LNCAP (cell line): ENCODE data around the gene AHSP.

ENCODE experiments used
- TF ChIP-seq, protein P1 (sequence below): fragments of 450-650 bp; IDR thresholded peaks from 2 replicates; pipeline ENCODE4 v1.5.1; 2017; ENCODE audit warnings: mild to moderate bottlenecking

The AHSP gene, protein sequence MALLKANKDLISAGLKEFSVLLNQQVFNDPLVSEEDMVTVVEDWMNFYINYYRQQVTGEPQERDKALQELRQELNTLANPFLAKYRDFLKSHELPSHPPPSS

DNA sequence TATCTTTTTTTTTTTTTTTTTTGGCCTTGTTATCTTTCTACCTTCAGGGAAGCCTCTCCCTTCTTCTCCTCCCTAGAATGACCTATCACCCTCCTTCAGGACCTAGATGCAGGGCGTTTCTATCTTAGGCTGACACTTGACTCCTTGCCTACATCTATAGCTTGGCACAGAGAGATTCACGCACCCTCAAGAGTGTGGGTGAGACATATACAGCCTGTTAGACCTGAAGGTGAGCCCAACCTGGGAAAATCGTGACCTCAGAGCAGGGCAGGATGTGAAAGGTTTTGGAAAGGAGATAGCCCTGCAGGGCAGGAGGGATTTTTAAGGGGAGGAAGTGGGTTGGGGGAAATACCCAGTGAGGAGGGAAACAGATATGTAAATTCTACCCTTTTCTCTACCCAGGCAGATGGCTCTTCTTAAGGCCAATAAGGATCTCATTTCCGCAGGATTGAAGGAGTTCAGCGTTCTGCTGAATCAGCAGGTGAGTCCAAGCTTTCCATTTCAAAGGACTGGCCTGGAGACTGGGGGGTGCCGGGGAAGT lies at the start of gene AHSP:
AHSP (plus strand) TSS at position 167 of the 541 bp plus-strand sequence; CDS start at position 407, 240 bp downstream.
- TF ChIP-seq, protein P1, sequence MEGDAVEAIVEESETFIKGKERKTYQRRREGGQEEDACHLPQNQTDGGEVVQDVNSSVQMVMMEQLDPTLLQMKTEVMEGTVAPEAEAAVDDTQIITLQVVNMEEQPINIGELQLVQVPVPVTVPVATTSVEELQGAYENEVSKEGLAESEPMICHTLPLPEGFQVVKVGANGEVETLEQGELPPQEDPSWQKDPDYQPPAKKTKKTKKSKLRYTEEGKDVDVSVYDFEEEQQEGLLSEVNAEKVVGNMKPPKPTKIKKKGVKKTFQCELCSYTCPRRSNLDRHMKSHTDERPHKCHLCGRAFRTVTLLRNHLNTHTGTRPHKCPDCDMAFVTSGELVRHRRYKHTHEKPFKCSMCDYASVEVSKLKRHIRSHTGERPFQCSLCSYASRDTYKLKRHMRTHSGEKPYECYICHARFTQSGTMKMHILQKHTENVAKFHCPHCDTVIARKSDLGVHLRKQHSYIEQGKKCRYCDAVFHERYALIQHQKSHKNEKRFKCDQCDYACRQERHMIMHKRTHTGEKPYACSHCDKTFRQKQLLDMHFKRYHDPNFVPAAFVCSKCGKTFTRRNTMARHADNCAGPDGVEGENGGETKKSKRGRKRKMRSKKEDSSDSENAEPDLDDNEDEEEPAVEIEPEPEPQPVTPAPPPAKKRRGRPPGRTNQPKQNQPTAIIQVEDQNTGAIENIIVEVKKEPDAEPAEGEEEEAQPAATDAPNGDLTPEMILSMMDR = no peak

DNA sequence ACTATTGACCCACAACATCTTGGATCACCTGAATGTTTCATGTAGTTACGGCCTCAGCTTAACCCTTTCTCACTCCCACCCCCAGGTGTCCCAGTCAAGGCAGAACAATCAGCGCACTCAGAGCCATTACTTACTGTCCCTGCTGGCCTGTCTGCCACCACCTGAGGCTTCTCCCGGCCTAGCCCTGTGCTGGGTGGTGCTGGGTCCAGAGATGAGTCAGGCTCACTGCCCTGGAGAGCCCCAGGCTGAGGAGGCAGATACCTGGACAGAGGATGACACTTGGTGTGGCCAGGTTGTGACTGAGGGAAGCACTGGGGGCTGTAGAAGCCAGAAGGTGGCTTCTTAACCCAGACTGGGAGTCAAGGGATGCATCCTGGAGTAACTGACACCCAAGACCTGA lies 48.7 kb upstream of the AHSP start:
- TF ChIP-seq, protein P1 = no peak

DNA sequence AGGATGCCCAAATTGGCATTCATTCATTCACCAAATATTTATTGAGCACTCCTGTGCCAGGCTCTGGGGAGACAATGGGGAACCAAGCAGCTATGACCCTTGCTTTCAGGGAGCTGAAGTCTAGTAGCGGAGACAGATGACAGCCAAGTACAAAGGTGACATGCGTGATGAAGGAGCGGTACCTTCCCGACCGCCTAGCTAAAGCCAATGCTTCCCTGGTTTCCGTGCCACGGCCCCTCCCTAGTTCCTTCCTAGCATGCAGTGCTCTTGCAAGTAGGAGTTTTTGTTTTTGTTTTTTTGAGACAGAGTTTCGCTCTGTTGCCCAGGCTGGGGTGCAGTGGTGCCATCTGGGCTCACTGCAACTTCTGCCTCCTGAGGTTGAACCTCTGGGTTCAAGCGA lies 47.9 kb upstream of the AHSP start:
- TF ChIP-seq, protein P1 = no peak

DNA sequence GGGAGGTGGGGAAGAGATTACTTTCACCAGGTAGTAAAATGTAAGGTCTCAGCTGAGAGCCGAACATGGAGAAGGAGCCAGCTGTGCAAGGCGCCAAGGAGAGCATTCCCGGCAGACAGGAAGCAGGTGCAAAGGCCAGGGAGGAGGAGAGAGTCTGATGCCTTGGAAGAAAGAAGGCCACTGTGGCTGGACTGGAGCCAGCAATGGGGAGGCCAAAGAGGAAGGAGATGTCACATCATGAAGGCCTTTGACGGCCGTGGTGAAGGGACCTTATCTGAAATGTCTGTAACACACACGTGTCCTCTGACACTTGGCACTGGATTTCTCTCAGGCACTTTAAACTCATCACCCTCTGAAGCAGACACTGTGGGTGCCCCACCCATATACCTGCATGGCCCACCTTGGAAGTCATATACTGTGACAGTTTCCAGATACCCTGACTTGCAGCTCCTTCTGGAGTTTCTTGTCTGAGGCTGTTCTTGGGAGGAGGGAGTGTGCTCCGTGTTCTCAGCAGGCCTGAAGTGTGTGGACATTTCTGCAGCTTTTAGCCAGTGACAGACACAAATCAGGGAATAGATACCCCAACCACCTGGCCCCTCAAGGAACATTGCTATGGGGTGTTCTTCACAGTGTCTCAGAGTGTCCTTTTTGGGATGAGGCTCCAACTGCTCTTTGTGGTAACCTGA lies 46.7 kb upstream of the AHSP start:
- TF ChIP-seq, protein P1 = no peak

DNA sequence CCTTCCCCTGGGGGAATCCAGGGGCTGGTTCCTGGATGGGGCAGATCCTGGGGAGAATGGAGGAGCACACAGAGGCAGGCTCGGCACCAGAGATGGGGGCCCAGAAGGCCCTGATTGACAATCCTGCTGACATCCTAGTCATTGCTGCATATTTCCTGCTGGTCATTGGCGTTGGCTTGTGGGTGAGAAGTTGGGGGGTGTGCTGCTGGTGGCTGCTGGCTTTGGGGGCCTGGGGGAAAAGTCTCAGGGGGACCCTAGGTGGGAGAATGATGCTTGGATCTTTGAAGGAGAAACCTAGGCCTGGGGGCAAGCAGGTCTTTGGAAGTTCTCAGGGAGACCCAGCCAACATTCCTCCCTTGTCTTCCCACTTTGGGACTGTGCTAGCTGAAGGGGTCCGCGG lies 44.6 kb upstream of the AHSP start, which contains the start of gene SLC5A2:
SLC5A2 (plus strand) TSS at position 43 of the 400 bp plus-strand sequence; CDS start at position 57, 14 bp downstream.
- TF ChIP-seq, protein P1 = no peak

DNA sequence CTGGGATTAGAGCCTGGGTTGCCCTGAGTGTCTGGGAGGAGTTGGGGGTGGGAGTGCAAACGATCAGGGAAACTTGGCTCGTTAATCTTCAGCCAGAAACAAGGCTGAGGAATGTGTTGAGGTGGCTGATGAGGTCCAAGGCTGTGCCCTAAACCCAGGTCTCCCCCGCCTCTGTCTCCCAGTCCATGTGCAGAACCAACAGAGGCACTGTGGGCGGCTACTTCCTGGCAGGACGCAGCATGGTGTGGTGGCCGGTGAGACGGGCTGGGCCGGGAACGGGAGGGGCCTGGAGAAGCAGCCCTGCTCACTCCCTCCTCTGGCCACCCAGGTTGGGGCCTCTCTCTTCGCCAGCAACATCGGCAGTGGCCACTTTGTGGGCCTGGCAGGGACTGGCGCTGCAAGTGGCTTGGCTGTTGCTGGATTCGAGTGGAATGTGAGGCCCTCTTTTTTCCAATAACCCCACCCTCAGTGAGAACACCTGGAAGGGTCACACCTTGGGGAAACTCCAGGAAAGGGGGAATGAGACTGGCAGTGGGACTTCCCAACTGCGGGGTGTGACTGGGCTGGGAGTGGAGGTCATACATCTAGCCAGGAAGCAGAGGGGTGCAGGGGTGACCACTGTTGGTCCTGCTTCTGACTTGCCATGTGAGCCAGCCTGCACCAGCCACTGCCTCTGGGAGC lies 43.1 kb upstream of the AHSP start:
- TF ChIP-seq, protein P1 = no peak

DNA sequence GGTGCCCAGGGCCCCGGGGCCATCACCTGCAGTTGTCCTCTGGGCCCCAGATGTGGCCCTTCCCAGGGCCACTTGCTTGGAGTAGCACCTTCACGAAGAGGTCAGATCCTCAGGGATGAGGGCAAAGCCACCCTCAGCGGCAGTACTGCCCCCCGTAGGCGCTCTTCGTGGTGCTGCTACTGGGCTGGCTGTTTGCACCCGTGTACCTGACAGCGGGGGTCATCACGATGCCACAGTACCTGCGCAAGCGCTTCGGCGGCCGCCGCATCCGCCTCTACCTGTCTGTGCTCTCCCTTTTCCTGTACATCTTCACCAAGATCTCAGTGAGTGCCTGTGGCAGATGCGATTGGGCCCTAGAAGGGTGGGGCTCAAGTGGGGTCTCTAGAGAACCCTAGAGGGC lies 42.1 kb upstream of the AHSP start:
- TF ChIP-seq, protein P1 = no peak
